ACC112 (cell line): ENCODE measurements around the gene CDADC1.
A peak's percentile ranks its signal among the peaks of the same experiment; 100 is the strongest.

ENCODE experiments used
- H2AFZ ChIP-seq: fragments of 200-600 bp; sonication (generic); one replicate; pipeline ENCODE4 v1.6.0; 2017; ENCODE audit warnings: antibody characterized with exemption, low read length; ENCODE audit not compliant: unreplicated experiment
- H3K27ac ChIP-seq: fragments of 200-600 bp; sonication (generic); 2 replicates; pipeline ENCODE4 v1.5.1; 2014; ENCODE audit warnings: low read depth, mild to moderate bottlenecking, antibody characterized with exemption, low read length, moderate library complexity
- H3K27me3 ChIP-seq: fragments of 200-600 bp; sonication (generic); 2 replicates; pipeline ENCODE4 v1.6.1; 2014; ENCODE audit warnings: mild to moderate bottlenecking, antibody characterized with exemption, low read length, moderate library complexity, mixed read lengths; ENCODE audit not compliant: insufficient read depth
- H3K36me3 ChIP-seq: fragments of 200-600 bp; sonication (generic); 2 replicates; pipeline ENCODE4 v1.6.1; 2016; ENCODE audit warnings: mild to moderate bottlenecking, antibody characterized with exemption, low read length, moderate library complexity, mixed read lengths; ENCODE audit not compliant: insufficient read depth
- H3K4me1 ChIP-seq: fragments of 200-600 bp; sonication (generic); one replicate; pipeline ENCODE4 v1.6.1; 2016; ENCODE audit warnings: low read length, mixed read lengths; ENCODE audit not compliant: insufficient read depth, unreplicated experiment, control insufficient read depth
- H3K4me3 ChIP-seq: fragments of 200-600 bp; sonication (generic); 2 replicates; pipeline ENCODE4 v1.5.1; 2014; ENCODE audit warnings: mild to moderate bottlenecking, low read depth, low read length
- H3K79me2 ChIP-seq: fragments of 200-600 bp; sonication (generic); one replicate; pipeline ENCODE4 v1.6.0; 2016; ENCODE audit warnings: low read length; ENCODE audit not compliant: control insufficient read depth, unreplicated experiment, insufficient read depth

Gene CDADC1

DNA sequence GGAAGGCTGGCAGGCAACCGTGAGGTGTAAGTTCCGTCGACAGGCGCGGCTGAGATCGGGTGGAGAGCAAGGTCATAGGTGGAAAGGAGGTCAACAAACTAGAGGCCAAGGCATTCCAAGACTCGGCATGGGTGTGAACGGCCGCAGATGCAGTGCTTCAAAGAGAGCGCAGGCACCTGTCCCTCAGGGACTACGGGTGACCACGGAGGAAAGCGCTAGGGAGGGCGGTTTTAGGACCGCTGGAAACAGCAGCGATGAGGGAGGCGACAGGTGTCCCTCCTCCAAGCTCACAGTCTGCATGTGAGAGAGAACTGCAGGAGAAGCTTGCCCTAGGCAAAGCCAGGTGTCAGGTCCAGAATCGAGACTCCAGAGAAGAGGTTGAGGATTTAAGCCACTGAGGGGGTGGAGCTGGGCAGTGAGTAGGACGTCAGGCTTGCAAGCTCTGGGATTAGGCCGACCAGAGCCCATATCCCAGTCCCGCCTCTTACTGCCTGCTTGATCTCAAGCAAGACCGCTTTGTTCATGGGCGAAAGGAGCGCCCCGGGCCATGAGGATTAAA lies 29.2 kb upstream of the CDADC1 start:
- Histone ChIP-seq H3K27ac (no peak overlapping the region), H3K79me2 (no peaks in the 10 kb centered on the region), H3K4me1 (no peaks in the 10 kb centered on the region), H3K36me3 (no peaks in the 10 kb centered on the region), H3K4me3 (no peak overlapping the region), H3K27me3 (peaks cover 62% of the 10 kb centered on the region), H2AFZ (no peak overlapping the region)

DNA sequence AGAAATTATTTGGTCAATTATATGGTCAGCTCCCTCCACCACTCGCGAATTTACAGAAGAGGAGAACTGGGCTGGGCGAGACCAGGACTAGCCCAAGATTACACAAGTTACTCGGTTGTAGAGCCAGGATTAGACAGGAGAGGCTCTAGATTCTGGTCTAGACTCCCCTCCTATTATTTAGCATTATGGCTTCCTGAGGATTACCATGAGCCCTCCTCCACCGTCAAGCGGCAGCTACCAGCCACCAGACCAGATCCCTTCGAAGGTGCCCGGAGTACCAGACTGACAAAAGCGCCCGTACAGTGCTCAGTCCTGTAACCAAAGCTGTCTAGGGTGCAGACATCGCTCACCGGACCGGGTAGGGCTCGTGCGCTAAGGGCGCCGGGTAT lies 28.1 kb upstream of the CDADC1 start:
- Histone ChIP-seq H3K27ac (no peak overlapping the region), H3K79me2 (no peaks in the 10 kb centered on the region), H2AFZ (no peak overlapping the region), H3K4me3 (peak overlapping the region; percentile 56), H3K4me1 (no peaks in the 10 kb centered on the region), H3K36me3 (no peaks in the 10 kb centered on the region), H3K27me3 (peaks cover 66% of the 10 kb centered on the region)

DNA sequence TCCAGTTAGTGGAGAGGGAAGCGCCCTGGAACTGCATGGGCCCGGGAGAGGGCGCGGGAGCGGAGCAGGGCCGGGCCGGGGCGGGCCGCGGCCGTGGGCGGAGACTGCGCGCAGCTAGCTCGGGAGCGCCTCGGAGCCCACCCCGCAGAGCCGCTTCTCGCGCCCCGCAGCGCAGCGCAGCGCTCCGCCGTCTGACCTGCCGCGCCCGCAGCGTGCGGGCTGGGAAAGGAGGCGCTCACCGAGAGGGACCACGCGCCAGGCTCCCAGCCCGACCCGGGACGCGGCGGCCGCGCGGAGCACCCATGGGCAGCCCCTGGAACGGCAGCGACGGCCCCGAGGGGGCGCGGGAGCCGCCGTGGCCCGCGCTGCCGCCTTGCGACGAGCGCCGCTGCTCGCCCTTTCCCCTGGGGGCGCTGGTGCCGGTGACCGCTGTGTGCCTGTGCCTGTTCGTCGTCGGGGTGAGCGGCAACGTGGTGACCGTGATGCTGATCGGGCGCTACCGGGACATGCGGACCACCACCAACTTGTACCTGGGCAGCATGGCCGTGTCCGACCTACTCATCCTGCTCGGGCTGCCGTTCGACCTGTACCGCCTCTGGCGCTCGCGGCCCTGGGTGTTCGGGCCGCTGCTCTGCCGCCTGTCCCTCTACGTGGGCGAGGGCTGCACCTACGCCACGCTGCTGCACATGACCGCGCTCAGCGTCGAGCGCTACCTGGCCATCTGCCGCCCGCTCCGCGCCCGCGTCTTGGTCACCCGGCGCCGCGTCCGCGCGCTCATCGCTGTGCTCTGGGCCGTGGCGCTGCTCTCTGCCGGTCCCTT lies 27.5 kb upstream of the CDADC1 start, which contains the start of gene MLNR:
MLNR (plus strand) TSS at position 303 of the 820 bp plus-strand sequence; CDS start at position 303, 0 bp downstream.
- Histone ChIP-seq H3K4me3 (peak within 1 kb of the TSS; percentile 56), H3K27ac (no peak within 1 kb of the TSS), H3K36me3 (no peaks in the 10 kb centered on the region), H3K79me2 (no peaks in the 10 kb centered on the region), H3K27me3 (peaks cover 66% of the 10 kb centered on the region), H3K4me1 (no peaks in the 10 kb centered on the region), H2AFZ (peak within 1 kb of the TSS; percentile 14)

DNA sequence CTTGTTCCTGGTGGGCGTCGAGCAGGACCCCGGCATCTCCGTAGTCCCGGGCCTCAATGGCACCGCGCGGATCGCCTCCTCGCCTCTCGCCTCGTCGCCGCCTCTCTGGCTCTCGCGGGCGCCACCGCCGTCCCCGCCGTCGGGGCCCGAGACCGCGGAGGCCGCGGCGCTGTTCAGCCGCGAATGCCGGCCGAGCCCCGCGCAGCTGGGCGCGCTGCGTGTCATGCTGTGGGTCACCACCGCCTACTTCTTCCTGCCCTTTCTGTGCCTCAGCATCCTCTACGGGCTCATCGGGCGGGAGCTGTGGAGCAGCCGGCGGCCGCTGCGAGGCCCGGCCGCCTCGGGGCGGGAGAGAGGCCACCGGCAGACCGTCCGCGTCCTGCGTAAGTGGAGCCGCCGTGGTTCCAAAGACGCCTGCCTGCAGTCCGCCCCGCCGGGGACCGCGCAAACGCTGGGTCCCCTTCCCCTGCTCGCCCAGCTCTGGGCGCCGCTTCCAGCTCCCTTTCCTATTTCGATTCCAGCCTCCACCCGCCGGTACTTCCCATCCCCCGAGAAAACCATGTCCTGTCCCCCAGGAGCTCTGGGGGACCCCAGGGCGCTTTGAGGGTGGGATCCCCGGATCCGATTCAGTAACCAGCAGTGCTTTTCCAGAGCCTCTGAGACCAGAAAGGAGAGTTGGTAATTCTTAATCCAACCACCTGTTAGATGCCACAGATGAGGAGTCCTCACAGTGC lies 26.7 kb upstream of the CDADC1 start:
- Histone ChIP-seq H2AFZ (peak overlapping the region; percentile 14), H3K79me2 (no peaks in the 10 kb centered on the region), H3K4me3 (peak overlapping the region; percentile 56)

DNA sequence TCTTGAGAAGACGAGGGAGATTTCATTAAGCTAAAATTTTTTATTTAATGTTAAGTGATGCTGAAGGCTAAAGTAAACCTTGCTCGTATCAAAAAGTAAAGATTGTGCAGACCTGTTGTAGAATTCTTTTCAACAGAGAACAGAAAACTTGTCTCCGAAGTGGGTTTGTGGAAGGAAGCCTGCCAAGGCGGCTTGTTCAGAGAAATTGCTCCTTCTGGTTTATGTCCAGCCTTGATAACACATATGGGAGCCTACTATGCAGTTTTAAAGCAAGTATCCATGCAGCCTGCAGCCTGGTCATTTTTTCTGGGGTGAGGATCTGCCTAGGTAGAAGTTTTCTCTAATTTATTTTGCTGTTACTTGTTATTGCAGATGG lies 26.1 kb upstream of the CDADC1 start:
- Histone ChIP-seq H3K4me1 (no peaks in the 10 kb centered on the region), H3K27me3 (peaks cover 66% of the 10 kb centered on the region), H3K36me3 (no peaks in the 10 kb centered on the region), H3K27ac (no peak overlapping the region), H3K4me3 (no peak overlapping the region), H3K79me2 (no peaks in the 10 kb centered on the region), H2AFZ (no peak overlapping the region)

More for the DNA sequence above, 26.7 kb upstream of the CDADC1 start:
- Histone ChIP-seq H3K4me1 (no peaks in the 10 kb centered on the region), H3K36me3 (no peaks in the 10 kb centered on the region), H3K27ac (no peak overlapping the region), H3K27me3 (peaks cover 66% of the 10 kb centered on the region)

DNA sequence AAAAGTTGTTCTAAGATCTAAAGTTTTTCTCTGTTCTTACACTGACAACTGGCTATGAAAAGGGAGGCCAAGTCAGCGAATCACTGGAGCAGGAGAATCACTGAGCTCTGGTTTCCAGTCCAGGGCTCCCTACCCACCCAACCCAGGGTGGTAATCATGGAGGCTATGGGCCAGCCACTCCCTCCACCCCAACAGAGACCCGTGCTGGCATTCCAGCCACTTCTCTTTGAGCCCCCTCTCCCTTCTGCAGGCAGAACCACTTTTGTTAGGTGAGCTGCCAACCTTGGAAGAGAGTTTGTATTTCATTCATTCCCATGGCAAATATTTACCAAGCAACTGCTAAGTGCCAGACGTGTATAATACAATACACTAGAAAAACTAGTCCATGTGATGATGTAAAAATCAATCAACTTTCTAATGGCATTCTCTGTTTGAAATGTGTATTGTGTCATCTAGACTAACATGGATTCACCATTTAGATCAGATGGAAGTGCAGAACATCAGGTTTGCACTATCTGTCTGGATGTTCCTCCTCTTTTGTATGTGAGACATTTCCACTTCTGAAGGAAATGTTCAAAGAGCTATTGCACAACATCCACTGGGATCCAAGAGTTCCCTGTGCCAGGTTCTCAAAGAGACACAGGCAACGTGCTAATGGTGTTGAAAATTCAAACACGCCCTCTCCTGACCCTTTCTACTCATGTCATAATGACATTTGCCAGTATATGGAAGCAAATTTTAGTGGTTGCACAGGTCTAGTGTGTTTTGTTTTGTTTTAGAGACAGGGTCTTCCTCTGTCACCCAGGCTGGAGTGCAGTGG lies 22.3 kb upstream of the CDADC1 start:
- H3K27ac ChIP-seq: no peak overlapping the region
- no peaks in the 10 kb centered on the region for H3K79me2 ChIP-seq
- no peak overlapping the region for H2AFZ ChIP-seq
- no peak overlapping the region for H3K4me3 ChIP-seq
- peaks cover 34% of the 10 kb centered on the region for H3K27me3 ChIP-seq
- no peaks in the 10 kb centered on the region for H3K36me3 ChIP-seq
- H3K4me1 ChIP-seq: no peaks in the 10 kb centered on the region

DNA sequence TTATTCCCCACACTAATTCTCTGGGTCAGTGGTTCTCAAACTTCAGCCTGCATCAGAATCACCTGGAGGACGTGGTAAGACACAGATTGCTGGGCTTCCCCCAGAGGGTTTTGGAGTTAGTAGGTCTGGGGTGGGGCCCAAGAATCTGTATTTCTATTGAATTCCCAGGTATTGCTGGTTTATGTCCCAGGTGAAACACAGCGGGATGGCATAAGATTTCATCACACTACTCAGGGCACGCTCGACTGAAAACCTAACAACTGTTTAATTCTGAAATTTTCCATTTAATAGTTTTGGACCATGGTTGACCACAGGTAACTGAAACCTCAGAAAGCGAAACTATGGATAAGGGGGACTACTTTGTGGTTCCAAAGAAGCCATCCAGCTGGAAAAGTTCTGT lies 21.1 kb upstream of the CDADC1 start:
- Histone ChIP-seq H3K27me3 (peaks cover 22% of the 10 kb centered on the region), H3K4me1 (no peaks in the 10 kb centered on the region), H3K79me2 (no peaks in the 10 kb centered on the region), H3K4me3 (no peak overlapping the region), H2AFZ (no peak overlapping the region), H3K27ac (no peak overlapping the region), H3K36me3 (no peaks in the 10 kb centered on the region)

DNA sequence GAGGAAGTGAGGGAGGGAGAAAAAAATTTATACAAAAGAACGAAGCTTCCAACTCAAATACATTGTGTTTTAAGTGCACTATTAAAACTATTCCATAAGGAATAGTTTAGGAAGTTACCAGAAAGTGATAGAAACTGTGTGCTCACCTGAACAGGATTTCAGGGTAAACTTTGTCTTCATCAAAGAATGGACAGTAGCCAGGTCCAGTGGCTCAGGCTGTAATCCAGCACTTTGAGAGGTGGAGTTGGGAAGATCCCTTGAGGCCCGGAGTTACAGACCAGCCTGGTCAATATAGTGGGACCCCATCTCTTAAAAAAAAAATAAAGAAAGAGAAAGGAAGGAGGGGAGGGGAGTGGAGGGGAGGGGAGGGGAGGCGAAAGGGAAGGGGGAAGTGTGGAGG lies 13.0 kb upstream of the CDADC1 start:
- Histone ChIP-seq H3K27ac (no peak overlapping the region), H3K79me2 (no peaks in the 10 kb centered on the region), H2AFZ (no peak overlapping the region), H3K27me3 (no peaks in the 10 kb centered on the region), H3K36me3 (no peaks in the 10 kb centered on the region), H3K4me3 (no peak overlapping the region), H3K4me1 (no peaks in the 10 kb centered on the region)

DNA sequence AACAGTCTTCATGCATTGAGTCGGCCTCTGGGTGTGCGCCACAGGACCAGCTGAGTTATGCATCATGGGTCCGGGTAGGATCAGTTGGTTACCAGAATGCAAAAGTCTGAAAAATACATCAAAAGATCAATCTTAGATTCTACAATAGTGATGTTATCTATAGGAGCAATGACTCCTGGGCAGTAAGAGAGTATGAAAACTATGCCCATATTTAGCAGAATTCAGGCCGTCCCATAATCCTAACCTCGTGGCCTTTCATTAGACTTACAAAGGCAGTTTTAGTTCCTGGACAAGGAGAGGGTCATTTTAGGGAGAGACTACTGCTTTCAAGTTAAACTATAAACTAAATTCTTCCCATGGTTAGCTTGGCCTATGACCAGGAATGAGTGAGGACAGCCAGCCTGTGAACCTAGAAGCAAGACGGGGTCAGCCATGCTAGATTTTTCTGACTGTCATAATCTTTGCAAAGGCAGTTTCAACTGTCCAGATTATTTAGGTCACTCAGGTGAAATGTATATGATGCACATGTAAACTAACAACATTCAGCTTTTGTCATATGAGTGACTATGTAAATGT lies 11.8 kb upstream of the CDADC1 start:
- H3K4me3 ChIP-seq: no peak overlapping the region
- no peaks in the 10 kb centered on the region for H3K79me2 ChIP-seq
- no peaks in the 10 kb centered on the region for H3K27me3 ChIP-seq
- no peak overlapping the region for H3K27ac ChIP-seq
- H2AFZ ChIP-seq: no peak overlapping the region
- H3K4me1 ChIP-seq: no peaks in the 10 kb centered on the region
- no peaks in the 10 kb centered on the region for H3K36me3 ChIP-seq

DNA sequence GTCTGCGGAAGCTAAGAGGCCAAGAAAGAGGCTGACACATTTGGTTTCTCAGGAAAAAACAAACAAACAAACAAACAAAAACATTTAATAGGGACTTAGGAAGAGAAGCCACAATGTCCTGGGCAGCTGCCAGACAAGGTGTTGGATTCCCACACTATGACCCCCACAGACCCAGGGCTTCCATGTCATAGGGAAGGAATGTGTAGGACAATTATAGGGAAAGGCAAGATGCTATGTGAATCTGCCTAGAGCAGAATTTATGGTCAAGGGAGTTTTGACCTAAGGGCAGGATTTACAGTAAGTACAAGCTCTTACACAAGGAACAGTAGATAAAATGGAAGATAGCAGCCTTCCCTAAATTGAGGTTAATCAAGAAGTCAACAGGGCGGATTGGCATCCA lies 9.1 kb upstream of the CDADC1 start:
- Histone ChIP-seq H3K79me2 (no peaks in the 10 kb centered on the region), H3K4me3 (no peak overlapping the region), H3K36me3 (no peaks in the 10 kb centered on the region), H2AFZ (no peak overlapping the region), H3K4me1 (no peaks in the 10 kb centered on the region), H3K27ac (no peak overlapping the region), H3K27me3 (no peaks in the 10 kb centered on the region)
